Fibroblast of pulmonary artery (primary cell): ENCODE measurements around the gene NBEAL2.
A peak's percentile ranks its signal among the peaks of the same experiment; 100 is the strongest.

Source experiments
- DNase-seq: peaks from one replicate; pipeline ENCODE4 v3.0.0-alpha.2; 2010; ENCODE audit warnings: low read depth
- H3K4me3 ChIP-seq: replicated peaks from 2 replicates; pipeline ENCODE4 v1.5.1; 2011; ENCODE audit warnings: low read depth, mild to moderate bottlenecking, control low read depth, low read length, moderate library complexity
- TF ChIP-seq, protein P1 (sequence below): IDR thresholded peaks from 2 replicates; pipeline ENCODE4 v1.5.1; 2011; ENCODE audit warnings: mild to moderate bottlenecking, control low read depth, low read length, inconsistent platforms; ENCODE audit errors: missing control alignments

NBEAL2 gene

DNA sequence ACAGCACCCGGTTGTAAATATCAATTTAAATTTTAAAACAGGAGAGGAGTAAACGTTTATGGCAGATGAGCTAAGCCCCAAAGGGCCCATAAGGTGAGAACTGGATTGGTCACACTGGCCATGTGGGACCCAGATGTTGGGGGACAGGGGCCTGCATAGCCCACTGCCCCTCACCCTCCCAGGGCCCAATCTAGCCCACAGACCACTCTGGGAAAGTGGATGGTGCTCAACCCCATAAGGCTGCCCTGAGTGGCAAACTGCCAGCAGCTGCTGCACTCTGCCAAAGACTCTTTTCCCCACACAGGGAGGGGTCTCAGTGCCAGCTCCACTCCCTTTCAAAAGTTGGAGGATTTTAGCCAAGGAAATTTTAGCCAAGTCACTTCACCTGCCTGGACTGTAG is 45.4 kb upstream of the NBEAL2 start:
- DNase-seq, result no peak
- TF ChIP-seq, protein P1, sequence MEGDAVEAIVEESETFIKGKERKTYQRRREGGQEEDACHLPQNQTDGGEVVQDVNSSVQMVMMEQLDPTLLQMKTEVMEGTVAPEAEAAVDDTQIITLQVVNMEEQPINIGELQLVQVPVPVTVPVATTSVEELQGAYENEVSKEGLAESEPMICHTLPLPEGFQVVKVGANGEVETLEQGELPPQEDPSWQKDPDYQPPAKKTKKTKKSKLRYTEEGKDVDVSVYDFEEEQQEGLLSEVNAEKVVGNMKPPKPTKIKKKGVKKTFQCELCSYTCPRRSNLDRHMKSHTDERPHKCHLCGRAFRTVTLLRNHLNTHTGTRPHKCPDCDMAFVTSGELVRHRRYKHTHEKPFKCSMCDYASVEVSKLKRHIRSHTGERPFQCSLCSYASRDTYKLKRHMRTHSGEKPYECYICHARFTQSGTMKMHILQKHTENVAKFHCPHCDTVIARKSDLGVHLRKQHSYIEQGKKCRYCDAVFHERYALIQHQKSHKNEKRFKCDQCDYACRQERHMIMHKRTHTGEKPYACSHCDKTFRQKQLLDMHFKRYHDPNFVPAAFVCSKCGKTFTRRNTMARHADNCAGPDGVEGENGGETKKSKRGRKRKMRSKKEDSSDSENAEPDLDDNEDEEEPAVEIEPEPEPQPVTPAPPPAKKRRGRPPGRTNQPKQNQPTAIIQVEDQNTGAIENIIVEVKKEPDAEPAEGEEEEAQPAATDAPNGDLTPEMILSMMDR, result no peak
- H3K4me3 ChIP-seq, result no peak overlapping the region

DNA sequence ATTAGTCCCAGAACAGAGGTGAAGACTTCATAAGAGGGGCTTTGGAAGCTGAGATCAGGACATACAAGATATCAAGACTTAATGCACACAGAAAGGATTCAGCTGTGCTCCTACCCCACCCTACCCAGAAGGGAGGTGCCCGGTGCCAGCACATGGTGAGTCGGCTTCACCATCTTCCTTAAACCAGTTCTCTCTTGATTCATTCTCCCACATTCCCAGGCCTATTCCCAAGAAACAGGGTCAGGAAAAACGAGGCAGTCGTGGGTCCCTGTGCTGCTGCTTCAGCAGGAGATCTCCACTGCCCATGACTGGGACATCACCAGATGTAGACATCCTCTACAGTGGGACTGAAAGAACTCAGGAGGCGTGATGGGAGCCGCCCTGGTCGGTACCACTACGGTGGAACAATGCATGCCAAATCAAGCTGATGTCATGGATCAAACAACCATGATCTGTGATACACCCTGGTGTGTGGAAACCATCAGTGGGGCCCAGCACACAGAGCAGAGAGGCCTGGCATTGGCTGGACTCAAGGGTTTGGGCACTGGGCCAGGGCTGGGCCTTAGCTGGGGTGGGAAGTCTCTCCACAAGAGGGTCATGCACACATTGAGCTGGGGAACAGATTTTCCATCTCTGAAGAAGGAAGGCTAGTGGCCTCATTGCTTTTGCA is 44.8 kb upstream of the NBEAL2 start:
- DNase-seq, result peak; percentile 55
- TF ChIP-seq, protein P1, result no peak

DNA sequence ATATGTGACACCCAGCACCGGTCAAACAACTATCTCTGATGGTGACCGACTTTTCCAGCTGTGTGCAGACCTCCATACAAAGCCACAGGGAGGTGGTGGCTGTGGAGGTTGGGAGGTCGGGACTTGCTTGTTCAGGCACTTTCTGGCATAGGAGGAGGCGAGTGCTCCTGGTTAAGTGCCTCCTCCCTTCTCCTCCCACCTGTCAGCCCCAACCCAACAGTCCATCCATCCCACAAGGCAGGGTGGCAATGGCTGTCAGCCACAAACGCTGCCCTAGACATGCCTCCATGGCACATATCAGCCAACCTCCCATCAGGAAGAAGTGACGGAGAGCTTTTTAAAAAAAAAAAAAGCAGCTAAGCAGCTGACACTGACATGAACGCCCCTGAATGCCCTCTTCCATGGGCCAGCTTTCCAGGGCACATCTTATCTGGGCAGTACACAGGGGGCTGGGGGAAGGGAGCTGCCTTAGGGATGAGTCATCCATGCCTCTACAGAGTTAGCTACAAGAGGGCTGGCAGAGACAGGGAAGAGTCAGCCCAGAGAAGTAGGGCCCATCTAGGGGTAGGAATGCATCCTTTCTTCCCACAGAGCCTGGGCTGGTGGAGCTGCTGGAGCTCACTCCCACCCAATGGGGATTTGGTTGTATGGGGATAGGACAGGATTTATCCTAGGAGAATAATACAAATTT is 44.2 kb upstream of the NBEAL2 start:
- H3K4me3 ChIP-seq, result no peak overlapping the region
- TF ChIP-seq, protein P1, result peak; percentile 89
- DNase-seq, result peak; percentile 97

More for the DNA sequence above, 44.8 kb upstream of the NBEAL2 start:
- H3K4me3 ChIP-seq, result no peak overlapping the region

DNA sequence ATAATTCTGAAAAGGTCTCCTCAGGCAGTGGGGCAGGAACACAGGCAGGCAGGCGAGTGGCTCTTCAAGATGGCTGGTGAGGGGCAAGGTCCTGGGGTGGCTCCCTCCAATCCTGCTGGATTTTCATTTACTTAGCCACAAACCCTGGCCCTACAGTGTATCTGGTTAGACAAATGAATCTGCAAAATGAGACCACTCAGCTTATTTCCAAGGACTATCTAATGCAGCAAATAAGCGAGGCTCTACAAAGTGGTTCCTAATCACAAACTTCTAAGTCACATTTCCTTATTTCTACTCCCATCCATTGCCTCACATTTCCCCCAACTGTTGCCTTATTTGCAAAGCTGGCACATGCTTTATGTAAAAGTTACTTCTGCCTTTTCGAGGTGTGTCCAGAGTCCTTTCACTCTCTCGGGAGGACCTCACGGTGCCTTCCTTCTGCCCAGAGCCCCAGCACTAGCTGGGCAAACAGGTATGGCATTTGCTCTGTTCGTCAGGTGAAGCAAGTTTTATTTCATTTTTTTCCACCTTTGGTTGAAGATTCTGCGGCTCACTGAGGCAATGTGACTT is 43.4 kb upstream of the NBEAL2 start:
- DNase-seq, result no peak
- TF ChIP-seq, protein P1, result no peak
- no peak overlapping the region for H3K4me3 ChIP-seq

DNA sequence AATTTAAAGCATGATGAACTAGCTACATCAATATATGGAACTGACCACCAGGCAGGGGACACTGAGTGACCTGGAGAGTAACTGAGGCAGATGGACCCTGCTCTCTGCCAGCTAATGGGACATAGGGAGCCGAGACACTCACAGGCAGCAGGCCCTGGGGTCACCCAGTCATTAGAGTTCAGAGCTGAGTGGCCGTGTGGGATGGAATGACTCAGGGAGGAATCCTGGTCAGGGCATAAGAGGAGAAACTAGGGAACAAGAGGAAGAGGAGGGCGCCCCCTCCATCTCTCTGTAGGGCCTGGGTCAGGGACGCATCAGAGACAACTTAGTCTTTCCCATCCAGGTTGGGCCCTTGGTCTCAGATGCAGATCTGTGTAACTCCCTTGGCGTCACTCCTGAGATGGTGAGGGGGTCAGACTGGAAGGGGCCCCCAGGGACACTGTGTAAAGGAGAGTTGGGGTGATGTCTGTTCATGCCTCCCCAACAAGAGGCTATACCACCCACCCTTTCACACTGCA is 42.7 kb upstream of the NBEAL2 start:
- no peak overlapping the region for H3K4me3 ChIP-seq
- DNase-seq, result no peak
- TF ChIP-seq, protein P1, result no peak

DNA sequence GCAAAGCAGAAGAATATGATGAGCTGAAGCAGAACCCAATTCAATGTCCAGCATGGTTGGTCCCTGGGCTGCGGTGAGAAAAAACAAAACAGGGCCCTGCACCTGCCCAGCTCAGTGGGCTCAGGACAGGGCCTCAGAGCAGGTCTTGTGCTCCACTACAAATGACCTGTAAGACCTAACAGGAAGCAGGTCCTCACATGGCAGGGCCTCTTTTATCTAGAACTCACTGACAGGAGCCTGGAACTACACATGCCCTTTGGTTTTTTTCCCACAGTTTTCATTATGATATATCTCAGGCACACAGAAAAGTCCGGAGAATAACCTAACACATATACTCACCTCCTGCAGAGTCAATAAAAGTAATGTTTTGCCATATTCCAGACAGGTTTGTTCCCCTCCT is 41.3 kb upstream of the NBEAL2 start:
- no peak overlapping the region for H3K4me3 ChIP-seq
- no peak for DNase-seq
- TF ChIP-seq, protein P1, result no peak
